HTR-8/SVneo (cell line): ENCODE results near the gene EXOC7.

Source experiments
- DNase-seq: peaks from one replicate; pipeline ENCODE4 v3.0.0; 2011; ENCODE audit warnings: low spot score, mixed read lengths; ENCODE audit not compliant: insufficient read length
- FAIRE-seq: peaks from 2 replicates; lab custom pipeline; 2011; peaks lifted over from hg19 to GRCh38; lab: Jason Lieb, UNC

Gene EXOC7

GRCh38 chr17:76138896-76139752 lies 35.5 kb upstream of the EXOC7 start:
- no peak for FAIRE-seq
- no peak for DNase-seq

- FAIRE-seq (no peak), DNase-seq (no peak)
These were observed 34.8 kb upstream of the EXOC7 start for GRCh38 chr17:76138234-76138895.

GRCh38 chr17:76137351-76138233 lies 34.0 kb upstream of the EXOC7 start:
- DNase-seq (no peak), FAIRE-seq (no peak)

GRCh38 chr17:76137001-76137350 lies 33.4 kb upstream of the EXOC7 start:
- no peak for FAIRE-seq
- DNase-seq = no peak

- FAIRE-seq (no peak), DNase-seq (no peak)
These were observed 32.9 kb upstream of the EXOC7 start for GRCh38 chr17:76136276-76137000.

GRCh38 chr17:76135810-76136188 lies 32.2 kb upstream of the EXOC7 start:
- no peak for FAIRE-seq
- no peak for DNase-seq

- DNase-seq (no peak), FAIRE-seq (no peak)
These were observed 31.6 kb upstream of the EXOC7 start for GRCh38 chr17:76134911-76135809.

- DNase-seq = no peak
- no peak for FAIRE-seq
These were observed 29.2 kb upstream of the EXOC7 start for GRCh38 chr17:76132574-76133338.

- FAIRE-seq = no peak
- DNase-seq = no peak
These were observed 28.3 kb upstream of the EXOC7 start for GRCh38 chr17:76131692-76132573.

GRCh38 chr17:76131051-76131691 lies 27.6 kb upstream of the EXOC7 start:
- no peak for FAIRE-seq

GRCh38 chr17:76130473-76130872 lies 26.9 kb upstream of the EXOC7 start:
- DNase-seq = no peak
- no peak for FAIRE-seq

More at GRCh38 chr17:76131051-76131691, 27.6 kb upstream of the EXOC7 start:
- DNase-seq = no peak

- DNase-seq (no peak), FAIRE-seq (no peak)
These were observed 22.3 kb upstream of the EXOC7 start for GRCh38 chr17:76125922-76126321.

- FAIRE-seq (no peak), DNase-seq (no peak)
These were observed 21.7 kb upstream of the EXOC7 start for GRCh38 chr17:76125391-76125675.

- FAIRE-seq (peak; percentile 73), DNase-seq (no peak)
These were observed 21.2 kb upstream of the EXOC7 start for GRCh38 chr17:76124582-76125390.

- FAIRE-seq = no peak
- no peak for DNase-seq
These were observed 20.4 kb upstream of the EXOC7 start for GRCh38 chr17:76123749-76124581.

GRCh38 chr17:76123191-76123499 lies 19.6 kb upstream of the EXOC7 start:
- FAIRE-seq (no peak), DNase-seq (no peak)
